Activated CD8-positive, alpha-beta memory T cell treated with anti-CD3 and anti-CD28 coated beads, Interleukin-2, amount 50 U/mL, for 24 hours (primary cell): ENCODE data around the gene MGRN1.

Experiments used
- DNase-seq: peaks from one replicate; pipeline ENCODE4 v3.0.0-alpha.2; 2020; ENCODE audit errors: extremely low read depth

MGRN1 gene

DNA sequence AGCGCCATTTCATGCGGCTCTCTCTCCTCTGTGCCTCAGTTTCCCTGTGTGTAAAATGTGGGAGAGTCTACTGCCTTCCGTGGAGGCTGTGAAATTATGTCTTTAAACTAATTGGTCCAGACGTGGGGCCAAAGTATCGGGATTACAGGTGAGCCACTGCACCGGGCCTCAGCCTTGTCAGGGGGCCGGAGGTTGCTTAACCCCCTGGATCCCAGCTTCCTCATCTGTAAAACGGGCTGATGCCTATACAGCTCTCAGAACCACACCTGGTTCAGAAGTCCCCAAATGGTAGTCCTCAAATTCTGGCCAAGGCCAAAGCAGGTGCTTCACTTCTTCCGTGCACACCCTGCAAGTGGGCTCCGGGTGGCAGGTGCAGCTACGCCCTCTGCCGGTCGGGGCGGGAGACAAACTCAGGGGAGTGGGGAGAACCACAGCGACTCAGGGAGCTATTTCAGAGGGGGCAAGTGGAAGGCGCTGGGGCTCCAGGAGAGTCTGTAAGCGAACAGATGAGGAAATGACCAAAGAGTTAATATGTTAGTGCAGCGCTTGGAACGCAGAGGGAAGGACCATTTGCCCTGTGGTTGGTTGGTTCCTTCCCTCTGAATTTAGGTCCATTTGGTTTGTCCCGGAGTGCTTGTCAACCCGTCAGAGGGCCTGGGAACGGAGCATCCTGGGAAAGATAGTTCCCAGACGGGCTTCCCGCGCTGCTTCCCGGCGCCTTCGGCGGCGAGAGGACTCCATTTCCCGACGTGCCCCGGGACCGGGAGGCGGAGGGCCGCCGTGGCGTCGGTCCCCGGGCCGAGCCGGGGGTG is at the start of gene MGRN1:
Gene MGRN1 (plus strand): TSS at position 812 of the 812 bp plus-strand sequence. CDS start 135 bp downstream, outside the sequence.
- DNase-seq: peak; percentile 76

DNA sequence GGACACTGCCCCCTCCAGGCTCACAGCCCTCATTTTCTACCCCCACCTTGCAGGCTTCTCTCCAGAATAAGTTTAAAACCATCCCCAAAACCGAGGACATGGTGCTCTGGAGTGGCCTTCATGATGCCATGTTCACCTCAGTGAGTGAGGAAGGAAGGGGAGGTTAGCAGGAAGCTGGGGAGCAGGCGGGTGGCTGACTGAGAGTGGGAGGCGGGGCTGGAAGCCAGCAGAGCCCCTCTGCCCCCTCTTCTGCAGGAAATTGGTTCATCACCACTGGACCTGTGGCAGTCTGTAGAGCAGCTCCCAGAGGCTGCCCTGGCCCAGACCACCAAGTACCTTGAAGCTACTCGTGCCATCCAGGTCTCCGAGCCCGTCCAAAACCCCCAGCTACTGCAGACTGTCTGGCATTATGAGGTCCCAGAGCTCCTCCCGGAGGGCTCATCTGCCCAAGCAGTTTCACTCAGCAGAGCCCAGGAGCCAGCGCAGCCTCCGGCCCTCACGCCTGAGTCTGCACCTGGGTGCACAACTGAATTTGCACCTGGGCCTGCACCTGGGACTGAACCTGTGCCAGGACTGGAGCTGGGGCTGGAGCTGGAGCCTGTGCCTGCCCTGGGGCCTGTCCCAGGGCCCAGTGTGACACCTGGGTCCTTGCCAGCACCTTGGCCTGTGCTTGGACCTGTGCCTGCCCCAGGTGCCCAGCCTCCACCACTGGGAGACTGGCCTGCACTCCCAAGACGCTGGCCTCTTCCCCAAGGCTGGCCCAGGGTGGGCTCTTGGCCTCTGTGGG is 49.5 kb upstream of the MGRN1 start:
- no peak for DNase-seq

DNA sequence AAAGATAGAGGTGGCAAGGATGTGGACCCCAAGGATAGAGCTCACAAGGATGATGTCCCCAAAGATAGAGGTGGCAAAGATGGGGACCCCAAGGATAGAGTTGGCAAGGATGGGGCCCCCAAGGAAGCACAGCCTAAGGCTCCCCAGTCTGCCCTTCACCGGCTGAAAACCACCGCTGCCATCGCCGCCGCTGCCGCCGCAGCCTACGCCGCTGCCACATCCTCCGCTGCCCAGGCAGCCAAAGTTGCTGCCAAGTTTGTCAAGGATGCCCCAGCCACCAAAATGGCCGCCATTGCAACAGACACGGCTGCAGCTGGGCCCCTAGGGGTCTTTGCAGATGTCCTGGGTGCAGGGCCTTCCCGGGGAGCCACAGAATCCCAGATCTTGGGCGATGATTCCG is 48.6 kb upstream of the MGRN1 start:
- DNase-seq: no peak

DNA sequence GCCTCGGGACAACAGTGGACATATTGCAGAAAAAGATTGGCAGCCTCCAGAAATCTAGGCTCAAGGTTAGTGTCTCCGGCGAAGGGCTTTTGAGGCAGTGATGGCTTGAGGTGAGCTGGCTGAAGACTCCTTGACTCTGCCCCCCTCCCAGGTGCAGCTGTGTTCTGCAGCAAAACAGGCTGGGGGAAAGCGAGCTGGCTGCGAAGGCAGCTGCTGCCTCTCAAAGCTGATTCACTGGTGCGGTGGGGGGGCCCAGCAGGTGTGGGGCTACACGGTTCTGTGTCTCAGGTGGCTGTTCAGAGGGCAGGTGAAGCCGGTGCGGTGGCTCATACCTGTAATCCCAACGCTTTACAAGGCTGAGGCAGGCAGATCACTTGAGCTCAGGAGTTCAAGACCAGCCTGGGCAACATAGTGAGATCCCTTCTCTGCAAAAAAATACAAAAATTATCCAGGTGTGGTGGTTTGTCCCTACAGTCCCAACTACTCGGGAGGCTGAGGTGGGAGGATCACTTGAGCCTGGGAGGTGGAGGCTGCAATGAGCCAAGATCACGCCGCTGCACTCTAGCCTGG is 45.6 kb upstream of the MGRN1 start:
- DNase-seq: no peak

DNA sequence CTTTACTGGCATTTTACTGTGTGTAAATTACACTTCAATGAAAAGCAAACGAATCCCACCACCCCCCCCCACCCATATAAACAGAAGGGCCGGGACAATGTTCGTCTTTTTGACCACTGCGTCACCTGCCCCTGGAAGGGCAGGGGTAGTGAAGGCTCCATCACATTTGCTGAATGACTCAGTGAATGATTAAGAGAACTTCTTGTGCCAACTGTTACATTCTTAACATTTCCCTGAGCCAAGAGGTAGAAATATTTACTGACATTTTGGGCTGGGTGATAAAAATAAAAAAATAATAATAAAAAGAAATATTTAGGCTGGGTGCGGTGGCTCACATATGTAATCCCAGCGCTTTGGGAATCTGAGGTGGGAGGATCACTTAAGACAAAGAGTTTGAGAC is 44.4 kb upstream of the MGRN1 start:
- no peak for DNase-seq

DNA sequence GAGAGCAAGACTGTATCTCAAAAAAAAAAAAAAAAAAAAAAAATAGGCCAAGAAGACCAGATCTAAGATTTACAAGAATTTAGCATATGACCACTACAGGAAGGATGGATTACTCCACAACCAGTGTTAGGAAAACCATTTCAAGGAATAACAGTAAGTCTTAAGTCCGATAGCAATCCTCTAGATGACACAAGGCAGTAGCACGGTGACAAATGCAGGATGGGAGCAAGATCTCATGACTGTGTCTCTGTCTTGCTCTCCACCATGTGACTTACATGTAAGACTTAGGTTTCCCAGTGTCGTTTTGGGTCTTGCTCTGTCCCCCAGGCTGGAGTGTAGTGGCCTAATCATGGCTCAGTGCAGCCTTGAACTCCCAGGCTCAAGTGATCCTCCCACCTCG is 40.7 kb upstream of the MGRN1 start:
- DNase-seq: no peak

DNA sequence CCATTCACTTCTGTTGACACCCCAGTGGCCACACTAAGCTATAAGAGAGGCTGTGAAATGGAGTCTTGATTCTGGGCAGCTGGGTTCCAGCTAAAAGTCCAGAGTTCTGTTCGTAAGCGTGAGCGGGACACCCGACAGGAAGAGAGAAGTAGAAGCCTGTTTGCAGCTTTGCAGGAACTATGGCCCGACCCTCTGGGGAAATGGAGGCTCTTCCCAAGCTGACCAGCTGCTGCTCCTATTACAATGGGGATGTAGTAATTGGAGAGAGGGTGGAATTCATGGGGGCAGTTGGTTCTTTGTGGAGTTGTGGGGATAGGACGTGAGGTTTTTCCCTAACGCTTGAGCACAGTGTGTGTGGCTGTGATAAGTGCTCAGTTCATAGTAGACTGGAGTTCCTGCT is 38.3 kb upstream of the MGRN1 start:
- no peak for DNase-seq

DNA sequence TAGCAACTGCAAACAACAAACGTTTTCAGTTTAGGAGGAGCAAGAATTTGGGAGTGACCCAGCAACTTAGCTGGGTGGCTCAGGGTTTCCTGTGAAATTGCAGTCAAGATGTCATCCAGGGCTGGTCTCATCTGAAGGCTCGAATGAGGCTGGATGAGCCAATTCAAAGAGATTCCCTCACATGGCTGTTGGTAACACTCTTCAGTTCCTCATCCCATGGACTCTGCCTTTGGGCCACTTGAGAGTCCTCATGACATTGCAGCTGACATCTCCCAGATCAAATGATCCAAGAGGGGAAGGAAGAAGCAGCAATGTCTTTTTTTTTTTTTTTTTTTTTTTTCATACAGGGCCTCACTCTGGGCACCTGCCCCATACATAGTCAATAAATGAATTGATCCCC is 36.2 kb upstream of the MGRN1 start:
- no peak for DNase-seq

DNA sequence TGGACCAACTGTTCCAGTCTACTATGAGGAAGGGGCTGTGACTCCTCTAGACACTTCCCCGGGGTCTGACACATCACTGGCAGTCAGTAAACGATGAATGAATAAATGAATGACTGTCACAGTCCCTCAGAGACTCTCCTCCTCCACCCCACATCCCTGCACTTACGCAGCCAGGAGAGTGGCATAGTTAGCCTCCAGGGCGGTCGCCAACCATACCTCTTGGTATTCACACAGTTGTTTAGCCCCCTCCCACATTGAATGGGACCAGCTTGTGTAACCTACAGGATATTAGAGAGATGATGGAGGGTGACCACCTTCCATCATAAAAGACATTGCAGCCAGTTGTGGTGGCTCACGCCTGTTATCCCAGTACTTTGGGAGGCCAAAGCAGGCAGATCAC is 35.7 kb upstream of the MGRN1 start:
- DNase-seq: no peak

DNA sequence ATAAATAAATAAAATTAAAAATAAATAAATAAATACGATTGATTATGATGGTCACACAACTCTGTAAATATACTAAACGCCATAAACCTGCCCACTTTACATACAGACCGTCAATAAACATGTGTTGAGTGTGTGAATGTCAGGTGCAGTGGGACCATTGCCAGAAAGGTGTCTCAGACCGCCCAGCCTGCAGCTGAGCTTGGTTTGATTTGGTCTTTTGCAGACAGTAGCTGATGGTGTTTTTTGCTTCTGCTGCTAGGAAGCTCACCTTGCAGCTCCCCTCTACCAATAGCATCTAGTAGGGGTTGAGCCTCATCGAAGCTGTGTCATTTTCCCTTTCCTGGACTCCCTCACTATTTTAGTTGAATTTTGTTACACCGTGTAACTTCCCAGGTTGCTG is 33.4 kb upstream of the MGRN1 start:
- DNase-seq: no peak

DNA sequence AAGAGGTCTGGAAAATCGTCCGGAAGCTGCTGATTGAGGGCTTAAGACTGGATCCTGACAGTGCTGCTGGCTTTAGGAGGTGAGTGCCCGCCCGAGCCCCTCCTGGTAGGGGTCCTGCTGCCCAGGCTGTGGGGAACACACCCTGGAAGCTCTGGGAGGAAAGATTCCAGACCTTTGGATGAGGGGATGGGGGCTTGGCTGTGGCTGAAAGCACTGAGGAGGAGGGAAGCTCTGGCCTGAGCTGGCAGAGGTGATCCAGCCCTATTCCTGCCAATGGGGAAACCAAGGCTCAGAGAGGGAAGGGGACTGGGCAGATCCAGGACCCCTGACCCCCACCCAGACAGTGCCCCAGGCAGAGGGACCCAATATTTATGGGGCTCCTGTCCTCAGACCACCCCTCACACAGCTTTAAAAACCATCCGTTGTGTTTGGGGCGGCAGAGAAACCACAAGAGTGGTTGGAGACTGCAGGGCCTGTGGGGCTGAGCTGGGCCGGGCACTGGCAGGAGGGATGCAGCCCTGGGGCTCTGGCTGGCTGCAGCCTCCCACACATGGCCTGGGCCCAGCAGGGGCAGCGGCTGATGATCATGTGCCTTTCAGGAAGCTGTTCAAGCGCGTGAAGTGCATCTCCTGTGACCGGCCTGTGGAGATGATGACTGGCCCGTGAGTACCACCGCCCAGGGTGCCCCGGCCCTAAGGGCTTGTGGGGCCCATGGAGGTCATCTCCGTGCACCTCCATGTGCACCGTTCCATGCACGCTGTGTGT is 32.7 kb upstream of the MGRN1 start:
- DNase-seq: no peak

DNA sequence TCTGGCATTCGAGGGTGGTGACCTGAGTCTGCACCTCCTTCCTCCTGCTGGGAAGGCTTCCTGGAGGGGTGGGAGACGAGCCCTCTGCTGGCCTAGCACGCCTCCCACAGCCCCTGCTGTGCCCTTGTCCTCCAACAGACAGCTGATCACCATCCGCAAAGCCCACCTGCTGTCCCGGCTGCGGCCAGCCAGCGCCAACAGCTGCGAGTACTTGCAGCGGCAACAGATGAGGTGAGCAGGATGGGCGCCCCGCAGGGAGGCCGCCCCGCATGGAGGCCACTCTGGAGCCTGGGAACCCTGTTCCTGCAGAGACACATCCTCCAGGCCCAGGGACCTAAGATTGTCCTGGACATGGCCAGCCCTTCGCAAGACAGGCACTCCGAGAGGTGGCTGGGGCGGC is 31.5 kb upstream of the MGRN1 start:
- no peak for DNase-seq

DNA sequence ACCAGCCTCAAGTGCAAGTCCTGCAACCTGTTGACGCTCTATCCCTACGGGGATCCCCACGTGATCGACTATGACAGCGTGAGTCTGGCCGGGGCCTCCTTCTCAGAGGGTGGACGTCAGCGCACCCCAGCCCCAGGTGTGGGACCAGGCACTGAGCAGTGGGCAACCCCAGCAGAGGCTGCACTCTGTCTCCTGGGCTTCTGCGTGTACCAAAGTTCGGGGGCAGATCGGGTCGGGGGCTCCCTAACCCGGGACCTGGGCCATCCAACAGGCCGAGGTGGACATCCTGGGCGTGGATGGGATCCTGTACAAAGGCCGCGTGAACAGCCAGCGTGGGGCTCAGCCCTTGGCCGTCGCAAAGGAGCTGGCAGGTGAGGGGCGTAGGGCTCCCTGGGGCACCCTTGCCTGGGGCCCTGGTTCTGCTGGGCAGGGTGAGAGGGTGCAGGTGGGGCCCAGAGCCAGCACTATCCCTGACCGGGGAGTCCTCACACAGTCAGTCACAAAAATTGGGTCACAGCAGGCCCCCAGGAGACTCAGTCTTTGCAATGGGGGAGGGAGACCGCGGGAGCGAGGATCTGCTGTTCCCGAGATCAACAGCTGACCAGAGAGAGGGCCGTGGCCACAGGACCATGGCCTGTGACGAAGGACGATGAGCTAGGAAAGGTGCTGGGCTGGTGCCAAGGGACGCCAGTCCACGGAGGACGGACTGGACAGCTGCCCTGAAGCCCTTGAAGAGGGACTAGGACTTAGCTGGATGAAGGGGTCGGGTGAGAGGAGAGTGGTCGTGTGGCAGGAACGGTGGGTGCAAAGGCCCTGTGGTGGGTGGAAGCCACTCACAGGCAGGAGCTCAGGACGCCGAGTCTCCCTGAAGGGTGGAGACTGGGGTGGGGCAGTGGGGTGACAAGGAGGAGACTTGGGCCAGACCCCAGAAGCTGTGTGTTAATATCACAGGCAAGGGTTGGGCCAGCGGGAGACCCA is 29.9 kb upstream of the MGRN1 start:
- DNase-seq: no peak

DNA sequence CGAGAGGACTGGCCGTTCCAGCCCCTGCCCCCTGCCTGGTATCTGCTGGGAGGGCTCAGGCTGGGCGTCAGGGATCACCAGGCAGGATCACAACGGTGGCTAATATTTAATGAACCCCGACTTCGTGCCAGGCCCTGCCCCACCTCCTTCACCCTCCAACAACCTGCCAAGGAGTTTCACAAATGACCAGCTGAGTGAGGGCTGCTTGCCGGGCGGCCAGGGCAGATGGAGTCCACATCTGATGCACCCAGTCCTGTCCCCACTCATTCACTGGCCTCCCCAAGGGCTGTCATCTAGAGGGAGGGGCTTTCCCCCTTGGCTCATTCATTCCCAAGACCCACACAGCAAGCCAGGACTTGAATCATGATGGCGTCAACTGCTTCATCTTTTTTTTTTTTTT is 27.5 kb upstream of the MGRN1 start:
- no peak for DNase-seq

DNA sequence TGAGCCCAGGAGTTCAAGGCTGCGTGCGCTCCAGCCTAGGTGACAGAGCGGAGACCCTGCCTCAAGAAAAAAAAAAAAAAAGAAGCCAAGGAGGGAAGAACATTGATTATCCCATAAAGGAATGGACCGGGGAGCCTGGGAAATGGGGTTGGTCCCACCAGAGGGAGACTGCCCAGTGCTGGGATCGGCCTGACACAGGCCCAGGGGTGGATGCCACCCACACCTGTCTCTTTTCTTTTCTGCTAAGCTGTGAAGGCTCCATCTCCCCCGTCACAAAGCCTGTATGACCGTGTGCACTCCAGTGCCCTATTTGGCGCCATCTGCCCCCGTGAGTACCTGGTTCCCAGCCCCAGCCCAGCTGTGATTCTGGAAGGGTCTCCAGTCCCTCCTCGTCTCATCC is 25.6 kb upstream of the MGRN1 start:
- no peak for DNase-seq

DNA sequence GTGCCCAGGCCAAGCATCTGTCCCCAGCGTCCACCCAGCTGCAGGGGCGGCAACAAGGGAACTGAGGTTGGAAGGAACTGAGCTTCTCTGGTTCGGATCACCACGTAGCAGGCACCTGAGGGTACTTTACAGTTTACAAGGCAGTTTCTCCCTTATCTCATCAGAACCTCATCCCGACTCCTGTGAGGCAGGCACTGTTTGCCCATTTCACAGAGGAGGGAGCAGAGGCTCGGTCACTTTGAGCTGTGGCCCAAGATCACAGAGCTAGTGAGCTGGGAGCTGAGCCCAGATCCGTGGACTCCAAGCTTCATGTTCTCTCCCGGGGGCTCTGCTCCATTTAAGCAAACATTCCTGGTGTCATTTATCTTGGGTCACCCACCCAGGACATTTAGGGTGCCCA is 25.1 kb upstream of the MGRN1 start:
- no peak for DNase-seq

DNA sequence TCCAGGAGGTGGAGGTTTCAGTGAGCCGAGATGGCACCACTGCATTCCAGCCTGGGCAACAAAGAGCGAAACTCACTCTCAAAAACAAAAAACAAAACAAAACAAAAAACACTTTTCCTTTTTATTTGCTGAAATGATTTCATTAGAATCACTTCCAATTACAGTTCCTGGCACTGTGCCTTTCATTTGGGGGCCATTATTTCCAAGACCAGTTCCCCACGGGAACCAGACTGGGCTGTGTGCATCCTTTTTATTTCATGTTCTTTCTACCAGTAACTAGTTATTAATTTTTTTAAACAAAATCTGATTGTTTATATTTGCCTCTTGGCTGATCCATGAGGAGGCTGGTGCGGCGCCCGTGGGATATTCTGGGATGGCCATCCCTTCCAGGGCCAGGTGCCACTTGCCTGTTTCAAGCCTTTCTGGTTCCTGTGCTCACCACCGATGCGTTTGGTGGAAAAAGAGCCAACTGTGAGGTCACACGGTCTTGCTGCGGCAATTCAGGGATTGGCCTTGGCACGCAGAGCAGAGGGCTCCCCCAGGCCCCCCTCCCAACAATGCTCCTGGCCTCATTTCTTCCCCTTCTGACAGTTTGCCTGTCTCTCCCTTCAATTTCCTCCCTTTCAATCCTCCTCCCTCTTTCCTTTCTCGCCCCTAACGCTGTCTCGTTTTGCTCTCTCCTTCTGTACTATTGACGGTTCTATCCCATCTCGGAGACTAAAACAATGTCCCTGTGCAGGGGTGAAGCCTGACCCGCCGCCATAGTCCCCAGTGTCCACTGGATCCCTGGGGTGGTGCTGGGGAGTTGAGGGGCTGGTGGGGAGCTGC is 23.4 kb upstream of the MGRN1 start:
- no peak for DNase-seq

DNA sequence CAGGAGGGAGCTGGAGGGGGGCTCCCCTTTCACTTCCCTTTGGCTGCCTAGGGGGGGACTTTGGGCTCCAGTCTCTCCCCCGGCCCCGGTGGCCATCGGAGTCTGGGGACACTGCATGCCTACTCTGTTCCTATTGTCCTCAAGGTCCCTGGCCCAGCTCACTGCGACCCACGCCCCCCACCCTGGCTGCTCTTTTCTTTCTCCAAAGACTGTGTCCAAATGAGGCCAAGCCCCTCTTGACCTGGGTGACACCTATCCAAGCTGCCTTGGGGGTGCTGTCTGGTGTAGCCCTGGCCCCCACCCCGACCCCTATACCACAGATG is 22.8 kb upstream of the MGRN1 start:
- DNase-seq: no peak

DNA sequence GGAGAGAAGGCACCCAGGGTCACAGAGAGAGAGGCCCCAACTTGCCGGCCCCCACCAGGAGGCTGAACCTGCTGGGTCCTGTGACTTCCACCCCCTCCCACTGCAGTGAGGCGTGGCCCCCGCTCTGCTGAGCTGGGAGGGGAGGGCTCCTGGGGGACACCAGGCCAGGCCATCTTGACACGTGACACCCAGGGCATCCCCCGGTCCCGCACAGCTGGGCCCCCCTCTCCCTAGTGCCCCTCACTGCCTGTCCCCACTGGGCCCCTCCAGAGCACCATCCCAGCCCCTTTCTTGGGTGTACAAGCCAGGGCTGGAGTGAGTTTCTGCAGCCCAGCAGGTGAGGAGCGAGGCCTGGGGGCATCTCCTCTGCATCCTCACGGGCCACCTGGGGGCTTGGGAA is 22.3 kb upstream of the MGRN1 start:
- DNase-seq: no peak

DNA sequence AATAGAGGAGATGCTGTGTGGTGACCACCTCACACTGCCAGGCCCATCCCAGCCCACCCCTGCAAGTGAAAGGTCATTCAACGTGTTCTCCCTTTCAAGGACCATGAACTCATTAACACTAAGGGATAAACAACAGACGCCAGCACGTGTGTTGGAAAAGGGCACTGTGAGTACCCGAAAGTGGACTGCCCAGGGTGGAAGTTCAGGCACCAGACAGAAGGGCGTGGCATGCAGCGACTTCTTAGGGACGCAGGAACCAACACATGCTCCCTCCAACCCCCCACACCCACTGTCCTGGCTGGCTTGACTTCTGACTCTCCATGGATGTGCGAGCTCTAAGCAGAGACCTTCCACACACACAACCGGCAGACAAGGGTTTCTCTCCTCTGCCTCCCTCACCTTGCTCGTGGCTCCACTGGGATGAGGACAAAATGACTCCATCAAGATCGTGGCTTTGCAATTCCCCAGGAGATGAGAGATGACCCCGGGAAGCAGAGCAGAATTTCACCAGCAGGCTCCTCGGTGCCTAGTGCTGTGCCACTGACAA is 20.9 kb upstream of the MGRN1 start:
- DNase-seq: no peak
